Measurements from ENCODE around the gene TSC22D3. TPM values are rescaled to one million over a fixed set of nuclear protein-coding genes. Genes with fewer than 3 reads are reported as not detected.

The TSC22D3 gene
- total and polyA plus RNA-seq, 2 donors (not counting 1 experiment from before 2014, with no cell fraction given) = 447 to 3,050 TPM

- no peak overlapping the region for H3K27ac Mint-ChIP-seq
- Histone ChIP-seq H3K4me3 (ENCODE audit: control extremely low read depth in 1 of 5, extremely low read depth in 1 of 5, insufficient read depth in 1 of 5, low read depth in 2 of 5, low read length in 4 of 5) (no peak overlapping the region), H4K20me1 (ENCODE audit: control insufficient read depth, insufficient read depth, low read length, poor library complexity, severe bottlenecking) (no peaks in the 10 kb centered on the region), H3K79me2 (ENCODE audit: control insufficient read depth, insufficient read depth, low read length) (no peaks in the 10 kb centered on the region), H3K9ac (ENCODE audit: low read length) (no peak overlapping the region), H3K9me3 (ENCODE audit: control extremely low read depth in 1 of 3, control insufficient read depth in 2 of 3, insufficient read depth in 1 of 3, low read length in 2 of 3) (no peaks in the 10 kb centered on the region), H3K4me2 (replicated peaks; ENCODE audit: low read depth, low read length, poor library complexity, severe bottlenecking) (no peak overlapping the region), H3K4me1 (ENCODE audit: control insufficient read depth in 2 of 2, insufficient read depth in 2 of 2, low read length in 2 of 2) (no peaks in the 10 kb centered on the region), H3K27me3 (replicated peaks in 1 of 4; ENCODE audit: control extremely low read depth in 1 of 4, control insufficient read depth in 3 of 4, insufficient read depth in 4 of 4, low read length in 3 of 4) (no peaks in the 10 kb centered on the region), H2AFZ (ENCODE audit: insufficient read depth, low read depth, low read length, poor library complexity, severe bottlenecking) (no peak overlapping the region), H3K36me3 (replicated peaks in 1 of 2; ENCODE audit: control extremely low read depth in 1 of 2, control insufficient read depth in 1 of 2, extremely low read depth in 1 of 2, insufficient read depth in 2 of 2, low read length in 1 of 2) (no peaks in the 10 kb centered on the region), H3K27ac (ENCODE audit: low read length in 2 of 2) (no peak overlapping the region)
- POLR2A ChIA-PET = interaction anchor here (0.8 kb wide), 1 partner anchor 11 kb away, joined by 3 read pairs; no protein-coding TSS in a partner anchor
- no peaks in the 10 kb centered on the region for H3K9me3 Mint-ChIP-seq (ENCODE audit: insufficient read depth)
- no CpG with 5 or more reads among the region's 4 CpGs for WGBS (ENCODE audit: insufficient coverage)
- no peak for TF ChIP-seq EZH2 (IDR thresholded peaks at IDR 0.05; ENCODE audit: borderline replicate concordance, insufficient read depth, low read depth, low read length, poor library complexity, severe bottlenecking)
- no peak for TF ChIP-seq CTCF (IDR thresholded peaks at IDR 0.05)
- no peak overlapping the region for H3K4me3 Mint-ChIP-seq
- DNase-seq = no peak
- intact Hi-C loops (cut with micrococcal nuclease) = no loop called here
- ATAC-seq (ENCODE audit: low read depth) = no peak
- CTCF ChIA-PET = interaction anchor here (0.7 to 1.0 kb wide), 2 partner anchors 9 to 36 kb away, joined by 3 to 4 read pairs; no protein-coding TSS in a partner anchor
- no peaks in the 10 kb centered on the region for H3K4me1 Mint-ChIP-seq
- H3K27me3 Mint-ChIP-seq = no peaks in the 10 kb centered on the region
Measured at GRCh38 chrX:107753187-107753586, 22.4 kb downstream of the TSC22D3 start.

GRCh38 chrX:107752714-107753113, 22.9 kb downstream of the TSC22D3 start:
- H3K4me3 Mint-ChIP-seq = no peak overlapping the region
- TF ChIP-seq CTCF (IDR thresholded peaks at IDR 0.05) = no peak
- no peak for TF ChIP-seq EZH2 (IDR thresholded peaks at IDR 0.05; ENCODE audit: borderline replicate concordance, insufficient read depth, low read depth, low read length, poor library complexity, severe bottlenecking)
- Histone ChIP-seq H3K4me3 (ENCODE audit: control extremely low read depth in 1 of 5, extremely low read depth in 1 of 5, insufficient read depth in 1 of 5, low read depth in 2 of 5, low read length in 4 of 5) (no peak overlapping the region), H3K9me3 (ENCODE audit: control extremely low read depth in 1 of 3, control insufficient read depth in 2 of 3, insufficient read depth in 1 of 3, low read length in 2 of 3) (no peaks in the 10 kb centered on the region), H3K9ac (ENCODE audit: low read length) (no peak overlapping the region), H2AFZ (ENCODE audit: insufficient read depth, low read depth, low read length, poor library complexity, severe bottlenecking) (no peak overlapping the region), H3K79me2 (ENCODE audit: control insufficient read depth, insufficient read depth, low read length) (no peaks in the 10 kb centered on the region), H3K27ac (ENCODE audit: low read length in 2 of 2) (no peak overlapping the region), H3K27me3 (replicated peaks in 1 of 4; ENCODE audit: control extremely low read depth in 1 of 4, control insufficient read depth in 3 of 4, insufficient read depth in 4 of 4, low read length in 3 of 4) (no peaks in the 10 kb centered on the region), H3K4me2 (replicated peaks; ENCODE audit: low read depth, low read length, poor library complexity, severe bottlenecking) (no peak overlapping the region), H4K20me1 (ENCODE audit: control insufficient read depth, insufficient read depth, low read length, poor library complexity, severe bottlenecking) (no peaks in the 10 kb centered on the region), H3K4me1 (ENCODE audit: control insufficient read depth in 2 of 2, insufficient read depth in 2 of 2, low read length in 2 of 2) (no peaks in the 10 kb centered on the region), H3K36me3 (replicated peaks in 1 of 2; ENCODE audit: control extremely low read depth in 1 of 2, control insufficient read depth in 1 of 2, extremely low read depth in 1 of 2, insufficient read depth in 2 of 2, low read length in 1 of 2) (no peaks in the 10 kb centered on the region)
- intact Hi-C loops (cut with micrococcal nuclease) = no loop called here
- ChIA-PET CTCF (interaction anchor here (0.7 to 1.0 kb wide), 2 partner anchors 8 to 35 kb away, joined by 3 to 4 read pairs; no protein-coding TSS in a partner anchor), POLR2A (interaction anchor here (0.8 kb wide), 1 partner anchor 10 kb away, joined by 3 read pairs; no protein-coding TSS in a partner anchor)
- WGBS (ENCODE audit: insufficient coverage) = 83% methylated on average over 1 of the region's 3 CpGs
- no peak overlapping the region for H3K27ac Mint-ChIP-seq
- DNase-seq = no peak
- no peaks in the 10 kb centered on the region for H3K9me3 Mint-ChIP-seq (ENCODE audit: insufficient read depth)
- no peaks in the 10 kb centered on the region for H3K4me1 Mint-ChIP-seq
- no peak for ATAC-seq (ENCODE audit: low read depth)
- no peaks in the 10 kb centered on the region for H3K27me3 Mint-ChIP-seq
